ENCODE measurements around the gene CHRM2.

- TF ChIP-seq, protein P1, sequence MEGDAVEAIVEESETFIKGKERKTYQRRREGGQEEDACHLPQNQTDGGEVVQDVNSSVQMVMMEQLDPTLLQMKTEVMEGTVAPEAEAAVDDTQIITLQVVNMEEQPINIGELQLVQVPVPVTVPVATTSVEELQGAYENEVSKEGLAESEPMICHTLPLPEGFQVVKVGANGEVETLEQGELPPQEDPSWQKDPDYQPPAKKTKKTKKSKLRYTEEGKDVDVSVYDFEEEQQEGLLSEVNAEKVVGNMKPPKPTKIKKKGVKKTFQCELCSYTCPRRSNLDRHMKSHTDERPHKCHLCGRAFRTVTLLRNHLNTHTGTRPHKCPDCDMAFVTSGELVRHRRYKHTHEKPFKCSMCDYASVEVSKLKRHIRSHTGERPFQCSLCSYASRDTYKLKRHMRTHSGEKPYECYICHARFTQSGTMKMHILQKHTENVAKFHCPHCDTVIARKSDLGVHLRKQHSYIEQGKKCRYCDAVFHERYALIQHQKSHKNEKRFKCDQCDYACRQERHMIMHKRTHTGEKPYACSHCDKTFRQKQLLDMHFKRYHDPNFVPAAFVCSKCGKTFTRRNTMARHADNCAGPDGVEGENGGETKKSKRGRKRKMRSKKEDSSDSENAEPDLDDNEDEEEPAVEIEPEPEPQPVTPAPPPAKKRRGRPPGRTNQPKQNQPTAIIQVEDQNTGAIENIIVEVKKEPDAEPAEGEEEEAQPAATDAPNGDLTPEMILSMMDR (IDR thresholded peaks at IDR 0.05) = no peak
- TF ChIP-seq POLR2A (IDR thresholded peaks at IDR 0.05; ENCODE audit: low read depth) = no peak
Observed at GRCh38 chr7:137018468-137018867, 150.0 kb downstream of the CHRM2 start.
